Choroid plexus epithelial cell (primary cell): ENCODE measurements around the gene FMO2.

Experiments
- DNase-seq: peaks from one replicate; pipeline ENCODE4 v3.0.0-alpha.2; 2010; ENCODE audit warnings: low read depth
- H3K4me3 ChIP-seq: 2 replicates; pipeline ENCODE4 v1.5.1; 2011; ENCODE audit warnings: low read depth, mild to moderate bottlenecking, control low read depth, low read length, moderate library complexity
- CTCF ChIP-seq: conservative IDR thresholded peaks from 2 replicates; pipeline ENCODE4 v1.5.1; 2011; ENCODE audit warnings: low read depth, mild to moderate bottlenecking, control low read depth, inconsistent platforms, low read length, moderate library complexity

The FMO2 gene

GRCh38 chr1:171158551-171158950 is 26.5 kb upstream of the FMO2 start:
- no peak overlapping the region for H3K4me3 ChIP-seq
- DNase-seq, result no peak
- no peak for TF ChIP-seq CTCF

- no peak for TF ChIP-seq CTCF
- no peak for DNase-seq
- H3K4me3 ChIP-seq, result no peak overlapping the region
Measured at GRCh38 chr1:171159148-171159547, 26.0 kb upstream of the FMO2 start.

- H3K4me3 ChIP-seq, result no peak overlapping the region
- TF ChIP-seq CTCF, result no peak
- no peak for DNase-seq
Measured at GRCh38 chr1:171160211-171160610, 24.9 kb upstream of the FMO2 start.

- no peak for DNase-seq
- no peak for TF ChIP-seq CTCF
- H3K4me3 ChIP-seq, result no peak overlapping the region
Measured at GRCh38 chr1:171160639-171161354, 24.3 kb upstream of the FMO2 start.

- no peak for DNase-seq
- H3K4me3 ChIP-seq, result no peak overlapping the region
- TF ChIP-seq CTCF, result no peak
Measured at GRCh38 chr1:171161431-171161830, 23.7 kb upstream of the FMO2 start.

GRCh38 chr1:171166361-171166760 is 18.7 kb upstream of the FMO2 start:
- DNase-seq, result no peak
- TF ChIP-seq CTCF, result no peak
- no peak overlapping the region for H3K4me3 ChIP-seq

GRCh38 chr1:171167785-171168184 is 17.3 kb upstream of the FMO2 start:
- no peak for TF ChIP-seq CTCF
- no peak for DNase-seq
- no peak overlapping the region for H3K4me3 ChIP-seq
